ENCODE data around the gene MSRB3. TPM values are rescaled to one million over a fixed set of nuclear protein-coding genes. Genes with fewer than 3 reads are reported as not detected.
A peak's percentile ranks its signal among the peaks of the same experiment; 100 is the strongest.

Gene MSRB3
- total and polyA plus RNA-seq, 4 donors = 1.0 to 5.2 (median 3.1) TPM

DNA sequence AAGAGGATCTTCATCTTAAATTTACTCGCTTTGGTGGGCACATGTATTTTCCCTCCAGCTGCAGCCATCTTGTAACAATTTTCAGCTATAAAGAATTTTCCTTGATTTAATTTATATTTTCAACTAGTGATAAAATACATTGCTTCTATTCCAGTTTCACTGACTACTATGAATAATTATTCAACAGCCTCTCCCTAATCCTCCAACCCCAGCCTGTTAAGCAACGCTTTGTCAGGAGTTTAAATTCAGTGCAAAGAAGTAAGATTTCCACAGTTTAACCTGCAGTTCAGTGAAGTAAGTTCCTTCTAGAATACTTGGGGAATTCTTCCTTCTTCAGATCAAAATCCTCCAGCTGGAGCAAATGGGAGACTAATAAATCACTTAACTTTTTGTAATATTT, 180.2 kb downstream of the MSRB3 start:
- no peak for TF ChIP-seq EGR1 (IDR thresholded peaks at IDR 0.05; ENCODE audit: low read depth in 2 of 2)
- no peak for TF ChIP-seq TAF1 (conservative IDR thresholded peaks at IDR 0.05)
- TF ChIP-seq NR2F2 (IDR thresholded peaks at IDR 0.05) = no peak
- no peak overlapping the region for H3K4me3 ChIP-seq (ENCODE audit: low read depth in 1 of 3, low read length in 3 of 3)
- H3K4me1 ChIP-seq (ENCODE audit: control insufficient read depth in 4 of 4, insufficient read depth in 4 of 4, low read length in 3 of 4) = peaks cover 0 to 4% (median 0%) of the 10 kb centered on the region in 4 donors
- no peak overlapping the region for H3K27ac ChIP-seq (ENCODE audit: low read depth in 1 of 2, low read length in 2 of 2)
- WGBS = 98% methylated on average over 2 of the region's 2 CpGs
- no peak overlapping the region for H3K9ac ChIP-seq (ENCODE audit: low read depth in 1 of 2, low read length in 2 of 2)
- no peak for DNase-seq (ENCODE audit: low spot score)
- H3K9me3 ChIP-seq (ENCODE audit: control insufficient read depth in 4 of 4, low read length in 3 of 4) = no peaks in the 10 kb centered on the region
- no peaks in the 10 kb centered on the region for H3K27me3 ChIP-seq (ENCODE audit: control insufficient read depth in 4 of 4, insufficient read depth in 4 of 4, low read length in 3 of 4)
- peaks cover 0 to 1% (median 0%) of the 10 kb centered on the region in 4 donors for H3K36me3 ChIP-seq (ENCODE audit: control insufficient read depth in 4 of 4, insufficient read depth in 3 of 4, low read depth in 1 of 4, low read length in 3 of 4)

DNA sequence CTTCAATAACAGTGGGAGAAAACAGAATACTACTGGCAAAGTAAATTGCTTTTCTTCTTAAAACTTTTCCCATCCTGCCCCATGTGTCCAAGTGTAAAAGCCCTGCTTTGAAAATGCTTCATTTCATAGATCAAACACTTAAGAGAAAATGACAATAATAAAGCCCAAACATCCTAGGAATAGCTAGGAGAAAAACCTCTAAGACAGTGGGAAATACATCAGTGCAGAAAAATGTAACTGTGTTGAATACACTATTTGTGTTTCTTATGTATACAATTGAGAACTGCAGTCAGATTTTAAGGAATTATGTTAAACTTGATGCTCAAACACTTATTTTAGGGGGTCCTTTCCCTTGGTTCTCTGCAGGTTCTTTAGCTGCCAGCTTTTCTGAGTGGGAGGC, 181.1 kb downstream of the MSRB3 start:
- Histone ChIP-seq H3K36me3 (ENCODE audit: control insufficient read depth in 4 of 4, insufficient read depth in 3 of 4, low read depth in 1 of 4, low read length in 3 of 4) (peaks cover 0 to 1% (median 0%) of the 10 kb centered on the region in 4 donors), H3K9ac (ENCODE audit: low read depth in 1 of 2, low read length in 2 of 2) (no peak overlapping the region), H3K4me3 (ENCODE audit: low read depth in 1 of 3, low read length in 3 of 3) (no peak overlapping the region), H3K9me3 (ENCODE audit: control insufficient read depth in 4 of 4, low read length in 3 of 4) (no peaks in the 10 kb centered on the region), H3K27ac (ENCODE audit: low read depth in 1 of 2, low read length in 2 of 2) (no peak overlapping the region), H3K27me3 (ENCODE audit: control insufficient read depth in 4 of 4, insufficient read depth in 4 of 4, low read length in 3 of 4) (no peaks in the 10 kb centered on the region), H3K4me1 (ENCODE audit: control insufficient read depth in 4 of 4, insufficient read depth in 4 of 4, low read length in 3 of 4) (peaks cover 0 to 4% (median 0%) of the 10 kb centered on the region in 4 donors)
- TF ChIP-seq JUND (IDR thresholded peaks at IDR 0.05) (no peak), YY1 (IDR thresholded peaks at IDR 0.05) (no peak), RAD21 (IDR thresholded peaks at IDR 0.05) (no peak), FOXA1 (IDR thresholded peaks at IDR 0.05) (no peak), FOXA2 (IDR thresholded peaks at IDR 0.05) (no peak), TAF1 (conservative IDR thresholded peaks at IDR 0.05) (no peak), SP1 (IDR thresholded peaks at IDR 0.05) (no peak), MAX (IDR thresholded peaks at IDR 0.05) (no peak), HNF4A (conservative IDR thresholded peaks at IDR 0.05) (no peak), EGR1 (IDR thresholded peaks at IDR 0.05; ENCODE audit: low read depth in 2 of 2) (no peak), GABPA (IDR thresholded peaks at IDR 0.05 in 1 of 2, conservative IDR thresholded peaks at IDR 0.05 in 1 of 2) (no peak), NR2F2 (IDR thresholded peaks at IDR 0.05) (no peak), RXRA (IDR thresholded peaks at IDR 0.05) (no peak), HNF4G (IDR thresholded peaks at IDR 0.05) (no peak)
- TF ChIP-seq, protein P1, sequence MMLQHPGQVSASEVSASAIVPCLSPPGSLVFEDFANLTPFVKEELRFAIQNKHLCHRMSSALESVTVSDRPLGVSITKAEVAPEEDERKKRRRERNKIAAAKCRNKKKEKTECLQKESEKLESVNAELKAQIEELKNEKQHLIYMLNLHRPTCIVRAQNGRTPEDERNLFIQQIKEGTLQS (IDR thresholded peaks at IDR 0.05) = no peak
- TF ChIP-seq, protein P2, sequence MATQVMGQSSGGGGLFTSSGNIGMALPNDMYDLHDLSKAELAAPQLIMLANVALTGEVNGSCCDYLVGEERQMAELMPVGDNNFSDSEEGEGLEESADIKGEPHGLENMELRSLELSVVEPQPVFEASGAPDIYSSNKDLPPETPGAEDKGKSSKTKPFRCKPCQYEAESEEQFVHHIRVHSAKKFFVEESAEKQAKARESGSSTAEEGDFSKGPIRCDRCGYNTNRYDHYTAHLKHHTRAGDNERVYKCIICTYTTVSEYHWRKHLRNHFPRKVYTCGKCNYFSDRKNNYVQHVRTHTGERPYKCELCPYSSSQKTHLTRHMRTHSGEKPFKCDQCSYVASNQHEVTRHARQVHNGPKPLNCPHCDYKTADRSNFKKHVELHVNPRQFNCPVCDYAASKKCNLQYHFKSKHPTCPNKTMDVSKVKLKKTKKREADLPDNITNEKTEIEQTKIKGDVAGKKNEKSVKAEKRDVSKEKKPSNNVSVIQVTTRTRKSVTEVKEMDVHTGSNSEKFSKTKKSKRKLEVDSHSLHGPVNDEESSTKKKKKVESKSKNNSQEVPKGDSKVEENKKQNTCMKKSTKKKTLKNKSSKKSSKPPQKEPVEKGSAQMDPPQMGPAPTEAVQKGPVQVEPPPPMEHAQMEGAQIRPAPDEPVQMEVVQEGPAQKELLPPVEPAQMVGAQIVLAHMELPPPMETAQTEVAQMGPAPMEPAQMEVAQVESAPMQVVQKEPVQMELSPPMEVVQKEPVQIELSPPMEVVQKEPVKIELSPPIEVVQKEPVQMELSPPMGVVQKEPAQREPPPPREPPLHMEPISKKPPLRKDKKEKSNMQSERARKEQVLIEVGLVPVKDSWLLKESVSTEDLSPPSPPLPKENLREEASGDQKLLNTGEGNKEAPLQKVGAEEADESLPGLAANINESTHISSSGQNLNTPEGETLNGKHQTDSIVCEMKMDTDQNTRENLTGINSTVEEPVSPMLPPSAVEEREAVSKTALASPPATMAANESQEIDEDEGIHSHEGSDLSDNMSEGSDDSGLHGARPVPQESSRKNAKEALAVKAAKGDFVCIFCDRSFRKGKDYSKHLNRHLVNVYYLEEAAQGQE (IDR thresholded peaks at IDR 0.05) = no peak
- no peak for DNase-seq (ENCODE audit: low spot score)

- H3K27me3 ChIP-seq (ENCODE audit: control insufficient read depth in 4 of 4, insufficient read depth in 4 of 4, low read length in 3 of 4) = no peaks in the 10 kb centered on the region
- no peak for DNase-seq (ENCODE audit: low spot score)
- TF ChIP-seq ZBTB33 (IDR thresholded peaks at IDR 0.05) = no peak
- no peak for TF ChIP-seq SP1 (IDR thresholded peaks at IDR 0.05)
- no peak for TF ChIP-seq CTCF (IDR thresholded peaks at IDR 0.05; ENCODE audit: low read depth, low read length, missing input control)
- no peak for TF ChIP-seq MAX (IDR thresholded peaks at IDR 0.05)
- no peak for TF ChIP-seq JUND (IDR thresholded peaks at IDR 0.05)
- TF ChIP-seq HNF4A (conservative IDR thresholded peaks at IDR 0.05) = no peak
- no peak for TF ChIP-seq EGR1 (IDR thresholded peaks at IDR 0.05; ENCODE audit: low read depth in 2 of 2)
- TF ChIP-seq FOXA2 (IDR thresholded peaks at IDR 0.05) = no peak
- no peak for TF ChIP-seq TAF1 (conservative IDR thresholded peaks at IDR 0.05)
- no peak for TF ChIP-seq RAD21 (IDR thresholded peaks at IDR 0.05)
- TF ChIP-seq, protein P1 (IDR thresholded peaks at IDR 0.05) = no peak
- TF ChIP-seq GABPA (IDR thresholded peaks at IDR 0.05 in 1 of 2, conservative IDR thresholded peaks at IDR 0.05 in 1 of 2) = no peak
- TF ChIP-seq NR2F2 (IDR thresholded peaks at IDR 0.05) = no peak
Measured at GRCh38 chr12:65460063-65460462, 181.6 kb downstream of the MSRB3 start.

More at GRCh38 chr12:65460063-65460462, 181.6 kb downstream of the MSRB3 start:
- 70% methylated on average over 8 of the region's 8 CpGs for WGBS
- Histone ChIP-seq H3K4me3 (ENCODE audit: low read depth in 1 of 3, low read length in 3 of 3) (no peak overlapping the region), H3K9me3 (ENCODE audit: control insufficient read depth in 4 of 4, low read length in 3 of 4) (no peaks in the 10 kb centered on the region), H3K27ac (ENCODE audit: low read depth in 1 of 2, low read length in 2 of 2) (peak overlapping the region in 1 of 2 donors; percentile 52), H3K4me1 (ENCODE audit: control insufficient read depth in 4 of 4, insufficient read depth in 4 of 4, low read length in 3 of 4) (peaks cover 0 to 4% (median 0%) of the 10 kb centered on the region in 4 donors), H3K9ac (ENCODE audit: low read depth in 1 of 2, low read length in 2 of 2) (no peak overlapping the region), H3K36me3 (ENCODE audit: control insufficient read depth in 4 of 4, insufficient read depth in 3 of 4, low read depth in 1 of 4, low read length in 3 of 4) (peaks cover 0 to 1% (median 0%) of the 10 kb centered on the region in 4 donors)

Measured in liver (tissue), 9 donors.